H1 (cell line): ENCODE data around the gene PHF23.

Experiments
- CBX8 ChIP-seq: fragments of 300-800, 300-1000 bp; sonication (generic); IDR thresholded peaks from 2 replicates; pipeline ENCODE4 v1.7.1; 2016; ENCODE audit warnings: low read depth, low read length, borderline replicate concordance
- CEBPB ChIP-seq: IDR thresholded peaks from 2 replicates; pipeline ENCODE4 v1.6.1; 2012; ENCODE audit warnings: low read depth, low read length
- CTCF ChIP-seq, 3 experiments: IDR thresholded peaks; 1 replicate in 2 of 3; 2 replicates in 1 of 3; pipeline versions ENCODE4 v1.5.1 to v1.6.1; 2011; ENCODE audit warnings: low read length in 3 of 3, mild to moderate bottlenecking in 3 of 3, inconsistent platforms in 2 of 3, low read depth in 1 of 3, moderate library complexity in 1 of 3; ENCODE audit not compliant: insufficient read depth in 1 of 3; ENCODE audit errors: control extremely low read depth in 1 of 3
- MAX ChIP-seq: IDR thresholded peaks from 2 replicates; pipeline ENCODE4 v1.6.1; 2012; ENCODE audit warnings: inconsistent platforms
- POLR2A ChIP-seq, 2 experiments: IDR thresholded peaks; 1 replicate in 1 of 2; 2 replicates in 1 of 2; pipeline ENCODE4 v1.6.1; 2011; ENCODE audit warnings: low read depth in 2 of 2, low read length in 2 of 2, mild to moderate bottlenecking in 2 of 2; ENCODE audit errors: control extremely low read depth in 1 of 2
- POLR2AphosphoS5 ChIP-seq: IDR thresholded peaks from 2 replicates; pipeline ENCODE4 v1.6.1; 2011; ENCODE audit warnings: low read depth, low read length
- SIN3A ChIP-seq, 2 experiments: IDR thresholded peaks in 1 of 2; conservative IDR thresholded peaks in 1 of 2; 2 replicates each; pipeline ENCODE4 v1.6.1; 2011 to 2012; ENCODE audit warnings: low read length in 2 of 2, improper control_type of control experiment in 1 of 2, low read depth in 1 of 2, mild to moderate bottlenecking in 1 of 2
- SUZ12 ChIP-seq: fragments of 200-600 bp; sonication (generic); IDR thresholded peaks from 2 replicates; pipeline ENCODE4 v1.6.1; 2012; ENCODE audit warnings: mild to moderate bottlenecking, inconsistent platforms, low read length, moderate library complexity, mixed read lengths
- TAF1 ChIP-seq: IDR thresholded peaks from 2 replicates; pipeline ENCODE4 v1.6.1; 2011; ENCODE audit warnings: mild to moderate bottlenecking, low read depth, low read length
- USF2 ChIP-seq: IDR thresholded peaks from 2 replicates; pipeline ENCODE4 v1.6.1; 2011; ENCODE audit warnings: low read length, improper control_type of control experiment
- YY1 ChIP-seq: IDR thresholded peaks from 2 replicates; pipeline ENCODE4 v1.6.1; 2011; ENCODE audit warnings: low read depth, mild to moderate bottlenecking, low read length

DNA sequence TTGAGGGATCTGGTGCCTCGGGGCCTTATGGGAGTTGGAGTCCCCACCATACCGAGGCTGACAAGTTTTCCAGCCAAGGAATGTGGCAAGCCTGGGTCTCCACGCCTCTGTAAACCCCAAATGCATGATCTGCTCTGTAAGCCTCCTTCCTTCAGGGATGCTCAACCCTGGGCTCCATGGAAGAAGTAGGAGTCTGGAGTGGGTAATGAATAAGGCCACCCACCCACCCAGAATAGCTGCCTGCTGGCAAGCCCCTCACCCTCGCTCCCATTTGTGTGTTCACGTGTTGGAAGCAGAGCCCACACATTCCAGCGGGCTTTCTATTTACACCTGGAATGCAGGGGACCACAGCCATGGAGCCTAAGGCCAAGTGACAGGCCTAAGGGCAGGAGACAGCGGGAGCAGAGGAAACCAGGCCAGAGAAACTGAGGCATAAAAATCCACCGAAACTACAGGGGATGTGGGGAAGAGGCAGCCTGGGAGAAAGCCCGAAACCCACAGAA lies 24.1 kb downstream of the PHF23 start:
- TF ChIP-seq POLR2AphosphoS5 (no peak), YY1 (no peak), POLR2A (IDR thresholded peaks at IDR 0.05; ENCODE audit: control extremely low read depth in 1 of 2, low read depth in 2 of 2, low read length in 2 of 2) (peak in 1 of 2 experiments; percentile 24; a peak in 1 of 3 replicates), SIN3A (conservative IDR thresholded peaks at IDR 0.05 in 1 of 2, IDR thresholded peaks at IDR 0.05 in 1 of 2; ENCODE audit: low read depth in 1 of 2, low read length in 2 of 2) (no peak; a peak in 1 of 4 replicates), TAF1 (no peak), CEBPB (no peak), CTCF (IDR thresholded peaks at IDR 0.05; ENCODE audit: control extremely low read depth in 1 of 3, insufficient read depth in 1 of 3, low read depth in 1 of 3, low read length in 3 of 3) (no peak), USF2 (no peak), CBX8 (no peak), MAX (peak; percentile 2; the same call in 1 of the 2 replicates), SUZ12 (no peak)
